PC-9 (cell line): ENCODE measurements around the gene TM9SF1. TPM values are rescaled to one million over a fixed set of nuclear protein-coding genes. Genes with fewer than 3 reads are reported as not detected.

ENCODE experiments used
- BruUV-seq: library from RNA; stranded (reverse); fragments of 400-500 nt; replicated peaks from 2 replicates; lab custom pipeline; 2021; lab: Mats Ljungman, UMichigan
- CTCF ChIA-PET: fragments of 300-600 bp; sonication (Branson Sonifier 250); formaldehyde crosslinking; loops from one replicate; lab custom pipeline; 2022; ENCODE audit warnings: antibody characterized with exemption; lab: Charles Lee
- POLR2A ChIA-PET: fragments of 300-600 bp; sonication (Branson Sonifier 250); formaldehyde crosslinking; loops from one replicate; lab custom pipeline; 2022; ENCODE audit warnings: antibody characterized with exemption; ENCODE audit not compliant: unreplicated experiment; lab: Charles Lee
- DNase-seq, 2 experiments: peaks; one replicate each; pipeline versions ENCODE4 v3.0.0 to v3.0.0-alpha.2; 2015 to 2022; ENCODE audit warnings: mixed read lengths in 1 of 2
- H2AFZ ChIP-seq: fragments of 200-600 bp; sonication (generic); 2 replicates; pipeline ENCODE4 v1.8.1; 2017; ENCODE audit warnings: antibody characterized with exemption
- H3F3A ChIP-seq: fragments of 200-600 bp; sonication (generic); 2 replicates; pipeline ENCODE4 v1.8.1; 2017; ENCODE audit warnings: antibody characterized with exemption, mild to moderate bottlenecking, low read depth; ENCODE audit not compliant: insufficient read depth
- H3K27ac ChIP-seq: fragments of 200-600 bp; sonication (generic); 2 replicates; pipeline ENCODE4 v1.6.1; 2016; ENCODE audit warnings: mixed run types
- H3K27me3 ChIP-seq: fragments of 200-600 bp; sonication (generic); 2 replicates; pipeline ENCODE4 v1.6.1; 2016; ENCODE audit warnings: low read depth, mixed run types; ENCODE audit not compliant: insufficient read depth
- H3K36me3 ChIP-seq: fragments of 200-600 bp; sonication (generic); 2 replicates; pipeline ENCODE4 v1.6.1; 2016; ENCODE audit warnings: low read depth, mixed run types
- H3K4me1 ChIP-seq: fragments of 200-600 bp; sonication (generic); replicated peaks from 2 replicates; pipeline ENCODE4 v1.6.1; 2016; ENCODE audit warnings: mixed run types; ENCODE audit not compliant: insufficient read depth
- H3K4me2 ChIP-seq: fragments of 200-600 bp; sonication (generic); 2 replicates; pipeline ENCODE4 v1.6.1; 2017; ENCODE audit warnings: mixed run types
- H3K4me3 ChIP-seq: fragments of 200-600 bp; sonication (generic); 2 replicates; pipeline ENCODE4 v1.6.1; 2016; ENCODE audit warnings: mixed run types
- H3K79me2 ChIP-seq: fragments of 200-600 bp; sonication (generic); 2 replicates; pipeline ENCODE4 v1.6.1; 2017; ENCODE audit warnings: low read depth, mixed run types
- H3K9me2 ChIP-seq: fragments of 200-600 bp; sonication (generic); 2 replicates; pipeline ENCODE4 v1.8.1; 2017; ENCODE audit warnings: mild to moderate bottlenecking; ENCODE audit not compliant: insufficient read depth
- H3K9me3 ChIP-seq: fragments of 200-600 bp; sonication (generic); 2 replicates; pipeline ENCODE4 v1.8.1; 2016; ENCODE audit warnings: low read depth; ENCODE audit not compliant: insufficient read depth
- H4K20me1 ChIP-seq: fragments of 200-600 bp; sonication (generic); 2 replicates; pipeline ENCODE4 v1.8.1; 2017; ENCODE audit not compliant: insufficient read depth
- CTCF ChIP-seq: fragments of 200-600 bp; sonication (generic); conservative IDR thresholded peaks from 2 replicates; pipeline ENCODE4 v1.6.1; 2017; ENCODE audit warnings: mixed run types, antibody characterized with exemption, mild to moderate bottlenecking, moderate library complexity
- EZH2 ChIP-seq: fragments of 200-600 bp; sonication (generic); IDR thresholded peaks from 2 replicates; pipeline ENCODE4 v1.8.0; 2017; ENCODE audit warnings: antibody characterized with exemption, low read depth
- intact Hi-C: fragments of 100-400 bp; cut with micrococcal nuclease; formaldehyde crosslinking; loops from one replicate; pipeline ENCODE4 v1.10.0; 2022; ENCODE audit not compliant: unreplicated experiment
- microRNA-seq: library from miRNA; unstranded; fragments of <30 nt; microRNA quantifications from one replicate; pipeline ENCODE4 v1.2.0, GENCODE V29; 2021; ENCODE audit warnings: borderline number of aligned reads, borderline replicate concordance
- total RNA-seq: library from RNA; stranded (reverse); gene quantifications from 2 replicates; pipeline ENCODE4 v1.2.3, GENCODE V29; 2021

Gene TM9SF1
- total RNA-seq, 1 experiment from 2014 or later: 37.3 TPM

DNA sequence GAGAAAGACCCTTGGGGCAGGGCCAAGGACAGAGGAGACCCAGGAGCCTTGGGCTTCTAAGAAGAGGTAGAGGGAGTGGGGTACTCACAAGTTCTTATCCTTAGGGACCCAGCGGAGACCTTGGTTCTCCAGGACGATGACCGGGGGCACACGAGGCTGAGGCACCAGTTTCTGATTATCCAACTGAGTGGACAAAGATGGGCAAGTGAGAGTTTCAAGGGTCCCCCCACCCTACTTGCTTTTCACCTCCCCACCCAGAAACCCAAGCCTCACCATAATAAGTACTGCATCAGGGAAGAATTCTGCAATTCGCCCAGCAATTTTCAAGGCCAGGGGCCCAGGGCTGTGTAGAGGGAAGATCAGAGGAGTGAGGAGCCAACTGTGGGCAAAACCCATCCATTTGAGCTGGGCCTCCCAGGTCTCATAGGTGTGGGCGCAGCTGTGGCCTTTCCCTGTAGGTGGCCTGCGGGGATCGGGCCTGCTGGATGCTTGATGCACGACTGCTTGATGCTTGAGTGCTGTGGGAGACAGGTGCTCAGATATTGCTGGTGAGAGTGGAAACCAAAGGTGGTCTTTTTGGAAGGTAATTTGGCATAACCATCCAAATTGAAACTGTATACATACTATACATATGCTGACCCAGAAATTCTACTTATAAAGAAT is 55.8 kb downstream of the TM9SF1 start:
- peak overlapping the region; percentile 74; the same call in 1 of the 2 replicates for H3K4me3 ChIP-seq
- H3K79me2 ChIP-seq: peaks cover 21% of the 10 kb centered on the region
- no peaks in the 10 kb centered on the region for H4K20me1 ChIP-seq
- no peaks in the 10 kb centered on the region for H3K36me3 ChIP-seq
- BruUV-seq: no TSS peak
- H3F3A ChIP-seq: peaks cover 14% of the 10 kb centered on the region
- H3K9me3 ChIP-seq: no peaks in the 10 kb centered on the region
- peak overlapping the region; percentile 85 for H3K4me2 ChIP-seq
- intact Hi-C loops: no loop called here
- H2AFZ ChIP-seq: no peak overlapping the region
- H3K27me3 ChIP-seq: no peaks in the 10 kb centered on the region
- peaks cover 20% of the 10 kb centered on the region for H3K4me1 ChIP-seq
- DNase-seq: no peak
- H3K9me2 ChIP-seq: no peaks in the 10 kb centered on the region
- CTCF ChIA-PET: no interaction called here
- TF ChIP-seq CTCF (no peak), EZH2 (no peak)
- POLR2A ChIA-PET: no interaction called here
- H3K27ac ChIP-seq: no peak overlapping the region

Small RNA genes lying within 50 kb of the gene (microRNA-seq; reads per million reads assigned to microRNA genes)
- gene MIR7703: not detected

Other genes starting within 250 kb of the TM9SF1 start
- gene DHRS4, start 241.7 kb downstream of the TM9SF1 start, total RNA-seq: 17.6 and 24.1 TPM in 2 replicates
- 14.8 and 22.8 TPM in 2 replicates for gene DHRS4L2, start 206.5 kb downstream of the TM9SF1 start, total RNA-seq
- gene CARMIL3, start 143.4 kb downstream of the TM9SF1 start, total RNA-seq: not detected in 2 replicates
- gene CPNE6, start 123.9 kb downstream of the TM9SF1 start, total RNA-seq: not detected in 2 replicates
- 77.4 and 113 TPM in 2 replicates for gene PCK2, start 101.1 kb downstream of the TM9SF1 start, total RNA-seq
- 52.7 and 87.6 TPM in 2 replicates for gene DCAF11, start 80.7 kb downstream of the TM9SF1 start, total RNA-seq
- gene NRL, start 80.5 kb downstream of the TM9SF1 start, total RNA-seq: 1.2 and 2.3 TPM in 2 replicates
- 0.48 and 0.72 TPM in 2 replicates for gene FITM1, start 64.8 kb downstream of the TM9SF1 start, total RNA-seq
- 172 and 174 TPM in 2 replicates for gene PSME1, start 59.2 kb downstream of the TM9SF1 start, total RNA-seq
- gene EMC9, start 53.9 kb downstream of the TM9SF1 start, total RNA-seq: 27.4 and 37.1 TPM in 2 replicates
- gene PSME2, start 48.8 kb downstream of the TM9SF1 start, total RNA-seq: 96.0 and 153 TPM in 2 replicates
- gene RNF31, start 47.9 kb downstream of the TM9SF1 start, total RNA-seq: 44.6 and 60.8 TPM in 2 replicates
- gene IRF9, start 34.2 kb downstream of the TM9SF1 start, total RNA-seq: 18.8 and 21.4 TPM in 2 replicates
- 6.5 and 8.3 TPM in 2 replicates for gene REC8, start 23.4 kb downstream of the TM9SF1 start, total RNA-seq
- gene IPO4, start 6.6 kb downstream of the TM9SF1 start, total RNA-seq: 39.0 and 44.1 TPM in 2 replicates
- not detected in 2 replicates for gene TSSK4, start 10.3 kb upstream of the TM9SF1 start, total RNA-seq
- gene CHMP4A, start 18.0 kb upstream of the TM9SF1 start, total RNA-seq: 31.2 and 37.6 TPM in 2 replicates
- 8.7 and 15.3 TPM in 2 replicates for gene MDP1, start 20.6 kb upstream of the TM9SF1 start, total RNA-seq
- 134 and 179 TPM in 2 replicates for gene NEDD8, start 36.9 kb upstream of the TM9SF1 start, total RNA-seq
- 55.3 and 63.7 TPM in 2 replicates for gene GMPR2, start 37.5 kb upstream of the TM9SF1 start, total RNA-seq
- gene TINF2, start 47.2 kb upstream of the TM9SF1 start, total RNA-seq: 22.4 and 23.0 TPM in 2 replicates
- gene TGM1, start 67.7 kb upstream of the TM9SF1 start, total RNA-seq: 7.2 and 7.5 TPM in 2 replicates
- 25.2 and 30.1 TPM in 2 replicates for gene RABGGTA, start 76.2 kb upstream of the TM9SF1 start, total RNA-seq
- gene DHRS1, start 104.3 kb upstream of the TM9SF1 start, total RNA-seq: 37.9 and 41.4 TPM in 2 replicates
- gene NOP9, start 104.4 kb upstream of the TM9SF1 start, total RNA-seq: 24.4 and 31.1 TPM in 2 replicates
- not detected in 2 replicates for gene CIDEB, start 112.5 kb upstream of the TM9SF1 start, total RNA-seq
- 15.0 and 26.1 TPM in 2 replicates for gene LTB4R2, start 114.7 kb upstream of the TM9SF1 start, total RNA-seq
- 10.3 and 16.4 TPM in 2 replicates for gene LTB4R, start 116.1 kb upstream of the TM9SF1 start, total RNA-seq
- 1.8 and 2.0 TPM in 2 replicates for gene ADCY4, start 139.6 kb upstream of the TM9SF1 start, total RNA-seq
- 4.0 and 6.4 TPM in 2 replicates for gene RIPK3, start 144.6 kb upstream of the TM9SF1 start, total RNA-seq
- 48.3 and 76.3 TPM in 2 replicates for gene NFATC4, start 172.7 kb upstream of the TM9SF1 start, total RNA-seq
- gene NYNRIN, start 203.6 kb upstream of the TM9SF1 start, total RNA-seq: 15.1 and 17.7 TPM in 2 replicates
- 7.6 and 8.3 TPM in 2 replicates for gene CBLN3, start 234.2 kb upstream of the TM9SF1 start, total RNA-seq
- 51.5 and 53.4 TPM in 2 replicates for gene KHNYN, start 234.5 kb upstream of the TM9SF1 start, total RNA-seq
- gene SDR39U1, start 247.3 kb upstream of the TM9SF1 start, total RNA-seq: 14.8 and 17.2 TPM in 2 replicates